CD4-positive, alpha-beta T cell (primary cell): Measurements from ENCODE around the gene NCAM2. TPM values are rescaled to one million over a fixed set of nuclear protein-coding genes. Genes with fewer than 3 reads are reported as not detected.

ENCODE experiments used
- ATAC-seq: fragments of 200-7000 bp; cut with Tn5 transposase; one replicate; pipeline ENCODE4 v1.10.0; 2022; ENCODE audit warnings: mild to moderate bottlenecking; ENCODE audit not compliant: poor library complexity
- CTCF ChIA-PET: fragments of 350-600 bp; sonication (Branson Sonifier 250); formaldehyde crosslinking; loops from one replicate; lab custom pipeline; 2021; ENCODE audit warnings: antibody characterized with exemption, inconsistent platforms; lab: Charles Lee
- POLR2A ChIA-PET: fragments of 350-600 bp; sonication (Branson Sonifier 250); formaldehyde crosslinking; loops from one replicate; lab custom pipeline; 2021; ENCODE audit warnings: antibody characterized with exemption, inconsistent platforms; lab: Charles Lee
- DNase-seq, 14 experiments: peaks; one replicate each; pipeline ENCODE4 v3.0.0-alpha.2; 2013 to 2020; ENCODE audit warnings: mixed read lengths in 2 of 14
- H3K27ac ChIP-seq, 2 donors: one replicate each; pipeline versions ENCODE4 v1.5.1 to v1.7.0; 2013; ENCODE audit warnings: low read length in 2 of 2, low read depth in 1 of 2, mild to moderate bottlenecking in 1 of 2
- H3K27me3 ChIP-seq, 2 experiments: 1 replicate in 1 of 2; 2 replicates in 1 of 2; pipeline versions ENCODE4 v1.6.1 to v1.7.0; 2013; ENCODE audit warnings: low read length in 2 of 2, control low read depth in 1 of 2, mild to moderate bottlenecking in 1 of 2, moderate library complexity in 1 of 2; ENCODE audit not compliant: insufficient read depth in 2 of 2, control insufficient read depth in 1 of 2
- H3K36me3 ChIP-seq: one replicate; pipeline ENCODE4 v1.6.1; 2013; ENCODE audit warnings: low read length, control low read depth; ENCODE audit not compliant: insufficient read depth
- H3K4me1 ChIP-seq: one replicate; pipeline ENCODE4 v1.6.1; 2013; ENCODE audit warnings: low read length, control low read depth; ENCODE audit not compliant: insufficient read depth
- H3K4me3 ChIP-seq: one replicate; pipeline ENCODE4 v1.5.1; 2013; ENCODE audit warnings: mild to moderate bottlenecking, low read length, moderate library complexity
- H3K9me3 ChIP-seq, 2 experiments: 1 replicate in 1 of 2; 2 replicates in 1 of 2; pipeline versions ENCODE4 v1.6.1 to v1.7.0; 2013; ENCODE audit warnings: low read length in 2 of 2, mild to moderate bottlenecking in 2 of 2, control low read depth in 1 of 2, moderate library complexity in 1 of 2; ENCODE audit not compliant: control insufficient read depth in 1 of 2, insufficient read depth in 1 of 2
- H3K27ac Mint-ChIP-seq: one replicate; pipeline ENCODE4 v1.8.0; 2020; ENCODE audit warnings: mixed read lengths
- H3K27me3 Mint-ChIP-seq: one replicate; pipeline ENCODE4 v1.8.0; 2021; ENCODE audit warnings: mixed read lengths
- H3K36me3 Mint-ChIP-seq: one replicate; pipeline ENCODE4 v1.8.0; 2021; ENCODE audit warnings: low read depth, mixed read lengths
- H3K4me1 Mint-ChIP-seq: one replicate; pipeline ENCODE4 v1.8.0; 2021; ENCODE audit warnings: low read depth, mixed read lengths
- H3K4me3 Mint-ChIP-seq: one replicate; pipeline ENCODE4 v1.8.0; 2020; ENCODE audit warnings: mild to moderate bottlenecking, mixed read lengths
- H3K9me3 Mint-ChIP-seq: one replicate; pipeline ENCODE4 v1.8.0; 2020; ENCODE audit warnings: mixed read lengths
- intact Hi-C, 2 experiments: fragments of 100-400 bp; cut with DNase I in 1 of 2; cut with micrococcal nuclease in 1 of 2; formaldehyde crosslinking; loops; one replicate each; pipeline versions ENCODE4 v1.15.1 to v1.9.0; 2023 to 2025; cut with DNase I, micrococcal nuclease
- total RNA-seq, 174 experiments: library from RNA in 2 of 174; stranded (reverse) in 2 of 174; gene quantifications; one replicate each; pipeline ENCODE4 v1.2.3 and lab custom pipeline; 2021 to 2026
- TF ChIP-seq, protein P1 (sequence below): fragments of 200-600 bp; IDR thresholded peaks from one replicate; pipeline ENCODE4 v1.8.0; 2022; ENCODE audit warnings: antibody characterized with exemption, mild to moderate bottlenecking

The NCAM2 gene
- total RNA-seq, 2 experiments from 2014 or later, result not detected

DNA sequence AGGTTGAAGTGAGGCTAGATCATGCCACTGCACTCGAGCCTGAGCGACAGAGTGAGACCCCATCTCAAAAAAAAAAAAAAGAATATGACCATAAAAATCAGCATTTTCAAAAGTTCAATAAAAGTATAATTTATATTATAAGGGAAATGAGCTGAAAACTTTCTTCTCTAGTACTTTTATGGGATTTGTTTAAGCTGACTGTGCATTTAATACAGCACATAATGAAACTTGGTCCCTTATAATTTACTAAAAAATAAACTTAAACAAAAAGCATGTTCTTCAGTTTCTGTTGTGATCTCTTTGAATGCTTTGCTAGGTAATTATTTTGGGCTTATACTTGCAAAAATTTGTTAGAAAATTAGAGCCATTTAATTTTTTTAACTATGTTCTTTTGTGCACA, 77.8 kb downstream of the NCAM2 start:
- no peak for ATAC-seq

DNA sequence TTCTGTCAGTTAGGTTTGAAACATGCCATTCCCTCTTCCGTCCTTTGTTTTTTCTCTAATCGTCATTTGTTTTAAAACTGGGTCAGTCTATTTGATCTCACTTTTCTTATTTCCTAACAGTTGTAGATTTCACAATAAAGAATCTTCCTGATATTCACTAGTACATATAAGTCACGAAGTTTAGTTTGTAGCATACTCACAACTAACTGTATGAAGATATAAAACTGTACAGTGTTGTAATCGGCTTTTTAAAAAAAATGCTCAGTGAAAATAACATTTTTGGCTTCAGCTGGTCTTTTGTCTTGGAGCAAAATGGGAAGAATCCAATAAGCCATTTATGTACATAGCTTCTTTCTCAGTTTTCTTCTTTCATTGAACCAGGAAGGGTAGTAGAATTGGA, 78.3 kb downstream of the NCAM2 start:
- no peak for ATAC-seq
- Mint-ChIP-seq H3K36me3 (no peaks in the 10 kb centered on the region), H3K4me1 (no peaks in the 10 kb centered on the region), H3K4me3 (no peak overlapping the region), H3K27me3 (no peaks in the 10 kb centered on the region), H3K9me3 (no peaks in the 10 kb centered on the region), H3K27ac (no peak overlapping the region)
- POLR2A ChIA-PET, result no interaction called here
- no peak for DNase-seq
- H3K9me3 ChIP-seq, result peaks cover 0 to 5% of the 10 kb centered on the region in 2 experiments
- intact Hi-C loops, result no loop called here
- H3K27me3 ChIP-seq, result no peaks in the 10 kb centered on the region
- CTCF ChIA-PET, result no interaction called here
- H3K4me1 ChIP-seq, result no peaks in the 10 kb centered on the region
- H3K36me3 ChIP-seq, result no peaks in the 10 kb centered on the region
- TF ChIP-seq, protein P1, sequence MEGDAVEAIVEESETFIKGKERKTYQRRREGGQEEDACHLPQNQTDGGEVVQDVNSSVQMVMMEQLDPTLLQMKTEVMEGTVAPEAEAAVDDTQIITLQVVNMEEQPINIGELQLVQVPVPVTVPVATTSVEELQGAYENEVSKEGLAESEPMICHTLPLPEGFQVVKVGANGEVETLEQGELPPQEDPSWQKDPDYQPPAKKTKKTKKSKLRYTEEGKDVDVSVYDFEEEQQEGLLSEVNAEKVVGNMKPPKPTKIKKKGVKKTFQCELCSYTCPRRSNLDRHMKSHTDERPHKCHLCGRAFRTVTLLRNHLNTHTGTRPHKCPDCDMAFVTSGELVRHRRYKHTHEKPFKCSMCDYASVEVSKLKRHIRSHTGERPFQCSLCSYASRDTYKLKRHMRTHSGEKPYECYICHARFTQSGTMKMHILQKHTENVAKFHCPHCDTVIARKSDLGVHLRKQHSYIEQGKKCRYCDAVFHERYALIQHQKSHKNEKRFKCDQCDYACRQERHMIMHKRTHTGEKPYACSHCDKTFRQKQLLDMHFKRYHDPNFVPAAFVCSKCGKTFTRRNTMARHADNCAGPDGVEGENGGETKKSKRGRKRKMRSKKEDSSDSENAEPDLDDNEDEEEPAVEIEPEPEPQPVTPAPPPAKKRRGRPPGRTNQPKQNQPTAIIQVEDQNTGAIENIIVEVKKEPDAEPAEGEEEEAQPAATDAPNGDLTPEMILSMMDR, result no peak
- no peak overlapping the region for H3K4me3 ChIP-seq
- H3K27ac ChIP-seq, result no peak overlapping the region

More for the DNA sequence above, 77.8 kb downstream of the NCAM2 start:
- no peak overlapping the region for H3K4me3 ChIP-seq
- H3K27me3 ChIP-seq, result no peaks in the 10 kb centered on the region
- Mint-ChIP-seq H3K27ac (no peak overlapping the region), H3K4me1 (no peaks in the 10 kb centered on the region), H3K36me3 (no peaks in the 10 kb centered on the region), H3K9me3 (no peaks in the 10 kb centered on the region), H3K27me3 (no peaks in the 10 kb centered on the region), H3K4me3 (no peak overlapping the region)
- no peak for DNase-seq
- ChIA-PET CTCF (no interaction called here), POLR2A (no interaction called here)
- H3K4me1 ChIP-seq, result no peaks in the 10 kb centered on the region
- H3K36me3 ChIP-seq, result no peaks in the 10 kb centered on the region
- TF ChIP-seq, protein P1, result no peak
- intact Hi-C loops, result no loop called here
- no peak overlapping the region for H3K27ac ChIP-seq
- H3K9me3 ChIP-seq, result peaks cover 0 to 5% of the 10 kb centered on the region in 2 experiments

DNA sequence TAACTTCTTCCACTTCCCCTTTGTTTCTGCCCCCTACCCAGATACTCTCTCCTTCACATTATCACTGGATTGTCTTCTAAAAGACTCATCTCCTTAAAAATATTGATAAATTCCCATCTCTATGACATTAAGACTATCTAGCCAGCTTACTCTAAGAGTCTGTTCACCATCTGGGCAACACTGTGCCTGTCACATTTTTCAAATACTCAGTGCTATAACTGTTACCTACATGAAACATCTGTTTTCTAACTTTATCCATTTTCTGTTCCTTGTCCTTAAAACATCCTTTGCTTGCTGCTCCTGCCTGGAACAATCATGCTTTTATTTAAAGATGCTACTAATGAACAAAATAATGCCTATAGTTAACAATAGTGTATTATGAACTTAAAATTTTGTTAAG, 81.4 kb downstream of the NCAM2 start:
- TF ChIP-seq, protein P1, result no peak
- ATAC-seq, result no peak

More for the DNA sequence above, 81.4 kb downstream of the NCAM2 start:
- H3K27ac ChIP-seq, result no peak overlapping the region
- Mint-ChIP-seq H3K27me3 (no peaks in the 10 kb centered on the region), H3K4me1 (no peaks in the 10 kb centered on the region), H3K36me3 (no peaks in the 10 kb centered on the region), H3K9me3 (peaks cover 2% of the 10 kb centered on the region), H3K27ac (no peak overlapping the region), H3K4me3 (no peak overlapping the region)
- H3K4me1 ChIP-seq, result no peaks in the 10 kb centered on the region
- H3K36me3 ChIP-seq, result no peaks in the 10 kb centered on the region
- DNase-seq, result no peak
- no peak overlapping the region for H3K4me3 ChIP-seq
- ChIA-PET CTCF (no interaction called here), POLR2A (no interaction called here)
- no peaks in the 10 kb centered on the region for H3K27me3 ChIP-seq
- intact Hi-C loops, result no loop called here
- no peaks in the 10 kb centered on the region for H3K9me3 ChIP-seq
